ENCODE results near the gene TBX5. TPM values are rescaled to one million over a fixed set of nuclear protein-coding genes. Genes with fewer than 3 reads are reported as not detected.
A peak's percentile ranks its signal among the peaks of the same experiment; 100 is the strongest.

The TBX5 gene
- total RNA-seq, 1 experiment from 2014 or later: not detected

GRCh38 chr12:114406316-114406983, 506 bp upstream of the TBX5 start:
- DNase-seq (ENCODE audit: low spot score): no peak

- no peak for DNase-seq (ENCODE audit: low spot score)
These were observed 922 bp downstream of the TBX5 start for GRCh38 chr12:114404926-114405518.

- no peak for DNase-seq (ENCODE audit: low spot score)
These were observed 1.6 kb downstream of the TBX5 start for GRCh38 chr12:114404083-114404925.

GRCh38 chr12:114403690-114404066, 2.3 kb downstream of the TBX5 start:
- DNase-seq (ENCODE audit: low spot score): no peak

GRCh38 chr12:114403011-114403689, 2.8 kb downstream of the TBX5 start:
- no peak for DNase-seq (ENCODE audit: low spot score)

GRCh38 chr12:114402084-114402717, 3.7 kb downstream of the TBX5 start:
- DNase-seq (ENCODE audit: low spot score): no peak

GRCh38 chr12:114401328-114402083, 4.4 kb downstream of the TBX5 start:
- no peak for DNase-seq (ENCODE audit: low spot score)

GRCh38 chr12:114400925-114401324, 5.0 kb downstream of the TBX5 start:
- no peak for DNase-seq (ENCODE audit: low spot score)

GRCh38 chr12:114400361-114400811, 5.6 kb downstream of the TBX5 start:
- no peak for DNase-seq (ENCODE audit: low spot score)

- peak; percentile 47 for DNase-seq (ENCODE audit: low spot score)
These were observed 6.2 kb downstream of the TBX5 start for GRCh38 chr12:114399664-114400211.

- DNase-seq (ENCODE audit: low spot score): no peak
These were observed 7.7 kb downstream of the TBX5 start for GRCh38 chr12:114397978-114398881.

GRCh38 chr12:114396869-114397719, 8.8 kb downstream of the TBX5 start:
- DNase-seq (ENCODE audit: low spot score): no peak

GRCh38 chr12:114396153-114396868, 9.6 kb downstream of the TBX5 start:
- DNase-seq (ENCODE audit: low spot score): no peak

GRCh38 chr12:114395755-114396152, 10.2 kb downstream of the TBX5 start:
- no peak for DNase-seq (ENCODE audit: low spot score)

- DNase-seq (ENCODE audit: low spot score): no peak
These were observed 10.7 kb downstream of the TBX5 start for GRCh38 chr12:114395233-114395632.

GRCh38 chr12:114393569-114393968, 12.4 kb downstream of the TBX5 start:
- DNase-seq (ENCODE audit: low spot score): no peak

- no peak for DNase-seq (ENCODE audit: low spot score)
These were observed 13.0 kb downstream of the TBX5 start for GRCh38 chr12:114392909-114393308.

GRCh38 chr12:114391088-114391487, 14.9 kb downstream of the TBX5 start:
- no peak for DNase-seq (ENCODE audit: low spot score)
